Measurements from ENCODE around the gene ABHD16B. TPM values are rescaled to one million over a fixed set of nuclear protein-coding genes. Genes with fewer than 3 reads are reported as not detected.
A peak's percentile ranks its signal among the peaks of the same experiment; 100 is the strongest.

The ABHD16B gene
- polyA plus RNA-seq, 2 of the 4 experiments (the other 2 are of a cell fraction), result not detected

- H3K4me1 ChIP-seq, result 0 out of 3 replicates have a peak, but pooled peaks cover 5% of the 10 kb centered on the region
- ATAC-seq, result peak in 1 of 2 experiments; percentile 26; a peak in 1 of 6 replicates
- ChIA-PET POLR2A (no interaction called here), CTCF (interaction anchor here (0.6 to 3.2 kb wide), 3 partner anchors 13 to 42 kb away, joined by 3 to 10 read pairs (median 3); no protein-coding TSS in a partner anchor)
- no peak for DNase-seq (ENCODE audit: low read depth in 1 of 2, low spot score in 1 of 2)
- no peak overlapping the region for H3K4me3 ChIP-seq
- H3K27ac ChIP-seq, result no peak overlapping the region
- no peak overlapping the region for H3K4me2 ChIP-seq
- no peak for TF ChIP-seq TFCP2L1 (CRISPR knock-in tag; IDR thresholded peaks at IDR 0.05)
- no peak for TF ChIP-seq MAZ (IDR thresholded peaks at IDR 0.05; ENCODE audit: borderline replicate concordance, low read depth, low read length)
- no peak for TF ChIP-seq EHF (CRISPR knock-in tag; IDR thresholded peaks at IDR 0.05)
- TF ChIP-seq NFE2L2 (conservative IDR thresholded peaks at IDR 0.05; ENCODE audit: low read length), result no peak
- no peak for TF ChIP-seq ZSCAN20 (CRISPR knock-in tag; IDR thresholded peaks at IDR 0.05)
- TF ChIP-seq JUN (IDR thresholded peaks at IDR 0.05), result no peak
- TF ChIP-seq USF2 (IDR thresholded peaks at IDR 0.05), result no peak
- FAIRE-seq, result no peak
- no peaks in the 10 kb centered on the region for H3K9me3 ChIP-seq
- 75% methylated on average over 15 of the region's 15 CpGs for WGBS (ENCODE audit: missing lambda C conversion rate)
These were observed 39.0 kb upstream of the ABHD16B start for GRCh38 chr20:63822276-63822696.

DNA sequence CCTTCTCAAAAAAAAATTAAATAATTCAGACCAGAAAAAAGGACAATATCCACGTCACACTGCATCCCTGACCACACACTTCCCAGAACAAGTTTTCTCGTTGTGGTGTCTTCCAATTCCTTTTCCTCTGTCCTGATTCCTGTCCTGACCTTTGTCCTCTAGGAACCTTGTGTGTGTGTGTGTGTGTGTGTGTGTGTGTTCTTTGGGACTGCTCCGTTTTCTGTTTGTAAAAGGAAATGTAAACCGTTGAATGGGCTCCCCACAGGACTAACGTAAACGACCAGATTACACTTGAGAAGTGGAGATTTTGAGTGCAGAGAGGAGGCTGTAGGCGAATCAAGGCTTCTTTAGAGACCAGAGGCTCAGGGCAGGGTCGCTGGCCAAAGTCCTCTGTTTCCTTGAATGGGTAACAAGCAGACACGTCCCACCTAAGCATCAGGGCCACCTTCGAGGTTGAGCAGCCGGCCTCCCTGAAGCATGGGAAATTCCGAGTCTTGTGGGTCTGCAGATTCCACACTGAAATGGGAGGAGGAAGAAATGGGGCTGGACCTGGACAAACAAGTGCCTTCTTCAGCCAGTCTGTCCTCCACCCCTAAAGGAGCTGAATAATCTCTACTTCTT is 37.5 kb upstream of the ABHD16B start:
- Histone ChIP-seq H3K27ac (no peak overlapping the region), H3K4me1 (0 out of 3 replicates have a peak, but pooled peaks cover 5% of the 10 kb centered on the region), H3K4me3 (no peak overlapping the region), H3K4me2 (no peak overlapping the region), H3K9me3 (no peaks in the 10 kb centered on the region)
- ATAC-seq (no peak), DNase-seq (ENCODE audit: low read depth in 1 of 2, low spot score in 1 of 2) (no peak), FAIRE-seq (no peak)
- no peak for TF ChIP-seq ESRRA (IDR thresholded peaks at IDR 0.05; ENCODE audit: borderline replicate concordance, low read length)
- no peak for TF ChIP-seq SREBF2 (IDR thresholded peaks at IDR 0.05)
- TF ChIP-seq EHMT2 (IDR thresholded peaks at IDR 0.05; ENCODE audit: low read depth), result no peak
- TF ChIP-seq SMC3 (IDR thresholded peaks at IDR 0.05), result no peak
- no peak for TF ChIP-seq RNF2 (IDR thresholded peaks at IDR 0.05; ENCODE audit: borderline replicate concordance, low read depth)
- TF ChIP-seq HOXB13 (CRISPR knock-in tag; IDR thresholded peaks at IDR 0.05; ENCODE audit: low read depth), result no peak
- TF ChIP-seq RFX5 (IDR thresholded peaks at IDR 0.05), result no peak
- no peak for TF ChIP-seq HEYL (CRISPR knock-in tag; IDR thresholded peaks at IDR 0.05)
- no peak for TF ChIP-seq JUNB (IDR thresholded peaks at IDR 0.05)
- TF ChIP-seq ZFP36 (IDR thresholded peaks at IDR 0.05; ENCODE audit: borderline replicate concordance, partially characterized antibody), result no peak
- TF ChIP-seq, protein P1, sequence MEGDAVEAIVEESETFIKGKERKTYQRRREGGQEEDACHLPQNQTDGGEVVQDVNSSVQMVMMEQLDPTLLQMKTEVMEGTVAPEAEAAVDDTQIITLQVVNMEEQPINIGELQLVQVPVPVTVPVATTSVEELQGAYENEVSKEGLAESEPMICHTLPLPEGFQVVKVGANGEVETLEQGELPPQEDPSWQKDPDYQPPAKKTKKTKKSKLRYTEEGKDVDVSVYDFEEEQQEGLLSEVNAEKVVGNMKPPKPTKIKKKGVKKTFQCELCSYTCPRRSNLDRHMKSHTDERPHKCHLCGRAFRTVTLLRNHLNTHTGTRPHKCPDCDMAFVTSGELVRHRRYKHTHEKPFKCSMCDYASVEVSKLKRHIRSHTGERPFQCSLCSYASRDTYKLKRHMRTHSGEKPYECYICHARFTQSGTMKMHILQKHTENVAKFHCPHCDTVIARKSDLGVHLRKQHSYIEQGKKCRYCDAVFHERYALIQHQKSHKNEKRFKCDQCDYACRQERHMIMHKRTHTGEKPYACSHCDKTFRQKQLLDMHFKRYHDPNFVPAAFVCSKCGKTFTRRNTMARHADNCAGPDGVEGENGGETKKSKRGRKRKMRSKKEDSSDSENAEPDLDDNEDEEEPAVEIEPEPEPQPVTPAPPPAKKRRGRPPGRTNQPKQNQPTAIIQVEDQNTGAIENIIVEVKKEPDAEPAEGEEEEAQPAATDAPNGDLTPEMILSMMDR (IDR thresholded peaks at IDR 0.05), result no peak
- no peak for TF ChIP-seq FOSB (CRISPR knock-in tag; IDR thresholded peaks at IDR 0.05)
- no peak for TF ChIP-seq HDAC2 (IDR thresholded peaks at IDR 0.05)
- TF ChIP-seq NFE2L2 (conservative IDR thresholded peaks at IDR 0.05; ENCODE audit: low read length), result no peak
- TF ChIP-seq, protein P2, sequence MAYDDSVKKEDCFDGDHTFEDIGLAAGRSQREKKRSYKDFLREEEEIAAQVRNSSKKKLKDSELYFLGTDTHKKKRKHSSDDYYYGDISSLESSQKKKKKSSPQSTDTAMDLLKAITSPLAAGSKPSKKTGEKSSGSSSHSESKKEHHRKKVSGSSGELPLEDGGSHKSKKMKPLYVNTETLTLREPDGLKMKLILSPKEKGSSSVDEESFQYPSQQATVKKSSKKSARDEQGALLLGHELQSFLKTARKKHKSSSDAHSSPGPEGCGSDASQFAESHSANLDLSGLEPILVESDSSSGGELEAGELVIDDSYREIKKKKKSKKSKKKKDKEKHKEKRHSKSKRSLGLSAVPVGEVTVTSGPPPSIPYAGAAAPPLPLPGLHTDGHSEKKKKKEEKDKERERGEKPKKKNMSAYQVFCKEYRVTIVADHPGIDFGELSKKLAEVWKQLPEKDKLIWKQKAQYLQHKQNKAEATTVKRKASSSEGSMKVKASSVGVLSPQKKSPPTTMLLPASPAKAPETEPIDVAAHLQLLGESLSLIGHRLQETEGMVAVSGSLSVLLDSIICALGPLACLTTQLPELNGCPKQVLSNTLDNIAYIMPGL (CRISPR knock-in tag; IDR thresholded peaks at IDR 0.05; ENCODE audit: borderline replicate concordance), result no peak
- TF ChIP-seq, protein P3, sequence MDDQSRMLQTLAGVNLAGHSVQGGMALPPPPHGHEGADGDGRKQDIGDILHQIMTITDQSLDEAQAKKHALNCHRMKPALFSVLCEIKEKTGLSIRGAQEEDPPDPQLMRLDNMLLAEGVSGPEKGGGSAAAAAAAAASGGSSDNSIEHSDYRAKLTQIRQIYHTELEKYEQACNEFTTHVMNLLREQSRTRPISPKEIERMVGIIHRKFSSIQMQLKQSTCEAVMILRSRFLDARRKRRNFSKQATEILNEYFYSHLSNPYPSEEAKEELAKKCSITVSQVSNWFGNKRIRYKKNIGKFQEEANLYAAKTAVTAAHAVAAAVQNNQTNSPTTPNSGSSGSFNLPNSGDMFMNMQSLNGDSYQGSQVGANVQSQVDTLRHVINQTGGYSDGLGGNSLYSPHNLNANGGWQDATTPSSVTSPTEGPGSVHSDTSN (IDR thresholded peaks at IDR 0.05), result no peak
- ChIA-PET POLR2A (no interaction called here), CTCF (interaction anchor here (0.8 to 3.2 kb wide), 2 partner anchors 11 to 38 kb away, joined by 3 to 10 read pairs; no protein-coding TSS in a partner anchor)
- WGBS (ENCODE audit: missing lambda C conversion rate), result 47% methylated on average over 12 of the region's 12 CpGs

Data from A549 (cell line).